ENCODE measurements around the gene CHRNA3.

Gene CHRNA3

DNA sequence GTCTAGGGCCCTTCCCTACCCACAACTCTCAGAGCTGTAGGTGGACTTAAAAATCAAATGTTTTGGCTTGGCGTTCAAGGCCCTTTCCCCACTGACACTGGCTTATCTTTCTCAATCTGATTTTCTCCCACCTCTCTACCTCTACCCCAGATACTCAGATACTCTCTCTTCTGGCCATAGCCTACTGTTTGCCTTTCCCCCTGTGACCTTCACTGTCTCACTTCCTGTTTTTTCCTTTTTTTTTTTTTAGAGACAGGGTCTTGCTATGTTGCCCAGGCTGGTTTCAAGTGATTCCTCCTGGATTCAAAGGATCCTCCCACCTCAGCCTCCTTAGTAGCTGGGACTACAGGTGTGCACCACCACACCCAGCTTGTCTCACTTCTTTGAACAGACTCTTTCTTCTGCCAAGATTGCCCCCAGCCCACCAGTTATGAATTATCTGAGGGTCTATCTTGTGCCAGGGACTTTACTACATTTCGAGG is 15.6 kb upstream of the CHRNA3 start:
- DNase-seq: no peak

GRCh38 chr15:78635346-78635745 is 14.6 kb upstream of the CHRNA3 start:
- no peak for DNase-seq

DNA sequence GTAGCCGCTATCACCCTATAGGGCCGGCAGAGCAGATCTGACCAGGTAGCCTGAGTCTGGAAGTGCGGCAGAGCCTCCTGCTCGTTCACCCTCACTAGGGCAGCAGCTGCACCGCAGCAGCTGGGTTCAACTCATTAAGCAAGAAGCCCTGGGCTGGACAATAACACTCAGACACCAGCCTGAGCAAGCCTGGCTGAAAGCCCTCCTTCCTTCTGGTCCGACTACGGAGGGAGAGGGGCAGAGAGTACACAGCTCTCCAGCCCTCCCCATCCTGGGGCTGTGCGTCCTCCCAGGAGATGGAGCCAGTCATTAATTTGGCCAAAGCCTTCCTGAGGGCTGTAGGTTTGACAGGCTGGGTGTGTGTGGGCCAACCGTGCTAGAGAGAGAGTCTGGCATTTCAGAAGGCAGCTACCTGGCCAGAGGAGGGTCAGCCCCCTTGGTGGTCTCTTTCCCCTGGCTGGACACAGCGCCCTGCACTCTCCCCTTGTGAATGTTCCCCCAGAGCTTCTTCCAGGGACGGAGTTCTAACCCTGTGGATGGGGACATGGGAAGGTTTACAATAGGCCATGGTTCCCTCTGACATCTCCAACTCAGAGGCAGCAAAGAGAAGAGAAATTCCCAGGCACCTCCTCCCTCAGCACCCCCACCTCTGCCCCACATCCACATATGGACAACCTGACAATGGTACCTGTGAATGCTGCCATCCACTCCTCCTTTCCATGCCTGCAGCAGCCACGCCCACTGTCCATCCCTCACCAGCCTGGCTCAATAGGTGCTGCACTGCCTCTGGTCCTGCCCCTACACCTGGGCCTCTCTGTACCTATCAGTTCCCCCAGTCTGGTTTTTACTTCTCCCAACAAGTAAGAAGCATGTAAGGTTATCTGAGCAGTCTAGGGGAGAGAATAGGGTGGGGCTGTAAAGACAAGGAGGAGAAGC is 13.7 kb upstream of the CHRNA3 start:
- no peak for DNase-seq

GRCh38 chr15:78633348-78633747 is 12.6 kb upstream of the CHRNA3 start:
- no peak for DNase-seq

DNA sequence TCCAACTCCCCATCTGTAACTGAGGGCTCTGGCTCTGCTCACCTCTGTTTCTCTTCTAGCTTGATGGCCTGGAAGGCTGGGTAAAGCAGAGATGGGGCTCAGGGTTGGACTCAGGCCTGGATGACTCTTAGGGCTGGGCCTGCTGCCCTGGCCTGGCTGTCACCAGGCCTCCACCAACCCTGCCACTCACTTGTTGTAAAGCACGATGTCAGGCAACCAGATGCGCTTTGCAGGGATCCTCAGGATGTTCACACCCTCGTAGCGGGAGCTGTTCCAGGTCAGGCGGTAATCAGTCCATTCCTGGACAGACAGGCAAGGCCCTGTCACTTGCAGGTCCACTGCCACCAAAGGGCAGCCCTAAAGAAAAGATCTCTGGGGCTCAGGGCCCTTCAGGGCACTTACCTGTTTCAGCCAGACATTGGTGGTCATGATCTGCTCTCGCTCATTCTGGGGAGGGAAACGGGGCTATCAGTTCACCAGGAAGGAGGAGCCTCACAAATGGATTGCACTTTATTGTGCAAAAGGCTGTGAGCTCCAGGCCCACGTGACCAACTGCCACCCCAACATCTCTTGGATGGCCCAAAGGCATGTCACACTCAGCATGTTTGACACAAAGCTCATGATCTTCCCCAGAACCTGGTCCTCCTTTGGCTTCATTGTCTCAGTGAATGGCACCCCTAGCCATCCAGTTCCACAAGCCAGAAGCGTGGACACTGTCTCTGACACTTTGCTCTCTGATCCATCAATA is 10.3 kb upstream of the CHRNA3 start:
- no peak for DNase-seq

GRCh38 chr15:78629716-78630065 is 8.9 kb upstream of the CHRNA3 start:
- DNase-seq: no peak

DNA sequence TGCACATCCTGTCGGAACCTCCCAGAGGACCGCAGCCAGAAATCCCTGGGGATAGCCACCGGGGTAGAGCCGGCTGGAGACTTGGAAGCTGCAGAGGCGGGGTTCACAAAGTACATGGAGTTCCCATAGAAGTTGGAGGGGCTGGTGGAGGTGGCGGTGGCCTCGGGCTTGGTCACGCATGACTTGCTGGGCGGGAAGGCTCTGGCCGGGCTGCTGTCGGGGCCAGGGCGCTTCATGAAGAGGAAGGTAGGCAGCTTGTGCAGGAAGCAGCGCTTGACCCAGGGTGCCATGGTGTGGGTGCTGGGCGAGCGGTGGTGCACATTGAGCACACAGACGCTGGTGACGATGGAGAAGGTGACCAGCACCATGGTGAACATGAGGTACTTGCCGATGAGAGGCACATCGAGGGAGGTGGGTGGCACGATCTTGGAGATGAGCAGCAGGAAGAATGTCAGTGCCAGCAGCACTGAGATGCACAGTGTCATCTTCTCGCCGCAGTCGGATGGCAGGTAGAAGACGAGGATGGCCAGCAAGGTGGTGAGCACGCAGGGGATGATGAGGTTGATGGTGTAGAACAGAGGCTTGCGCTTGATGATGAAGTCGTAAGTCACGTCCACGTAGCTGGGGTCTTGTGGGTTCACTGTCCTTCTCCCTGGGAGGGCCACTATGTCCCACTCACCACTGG is 8.4 kb upstream of the CHRNA3 start:
- no peak for DNase-seq

- no peak for DNase-seq
Observed at GRCh38 chr15:78628227-78628626, 7.4 kb upstream of the CHRNA3 start.

GRCh38 chr15:78627348-78627747 is 6.6 kb upstream of the CHRNA3 start:
- DNase-seq: no peak

DNA sequence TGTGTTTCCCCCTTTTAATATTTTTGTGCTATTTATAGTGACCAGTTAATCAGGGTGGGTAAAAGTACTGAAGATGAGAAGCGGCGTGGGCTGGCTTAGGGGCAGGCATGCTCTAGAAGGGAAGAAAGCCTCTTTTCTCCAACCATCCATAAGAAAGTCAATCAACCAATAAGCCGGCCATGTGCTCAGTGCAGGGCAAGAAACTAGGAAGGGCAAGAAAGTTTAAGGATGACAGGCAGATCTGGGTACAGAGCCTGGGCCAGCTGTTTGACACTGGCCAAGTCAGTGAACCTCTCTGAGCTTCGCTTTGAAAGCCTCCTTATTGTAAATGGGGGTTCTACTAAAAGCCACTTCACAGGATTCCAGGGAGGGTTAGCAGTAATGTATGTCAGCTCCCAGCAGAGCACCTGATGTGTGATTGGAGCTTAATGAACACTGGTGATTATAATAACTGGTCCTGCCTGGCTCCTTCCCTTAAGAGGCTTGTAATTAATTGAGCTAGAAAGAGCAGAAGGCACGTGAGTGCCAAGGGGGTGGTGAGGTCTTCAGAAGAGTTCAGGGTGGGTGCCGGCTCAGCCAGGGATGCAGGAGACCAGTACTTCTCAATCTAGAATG is 5.7 kb upstream of the CHRNA3 start:
- DNase-seq: no peak

DNA sequence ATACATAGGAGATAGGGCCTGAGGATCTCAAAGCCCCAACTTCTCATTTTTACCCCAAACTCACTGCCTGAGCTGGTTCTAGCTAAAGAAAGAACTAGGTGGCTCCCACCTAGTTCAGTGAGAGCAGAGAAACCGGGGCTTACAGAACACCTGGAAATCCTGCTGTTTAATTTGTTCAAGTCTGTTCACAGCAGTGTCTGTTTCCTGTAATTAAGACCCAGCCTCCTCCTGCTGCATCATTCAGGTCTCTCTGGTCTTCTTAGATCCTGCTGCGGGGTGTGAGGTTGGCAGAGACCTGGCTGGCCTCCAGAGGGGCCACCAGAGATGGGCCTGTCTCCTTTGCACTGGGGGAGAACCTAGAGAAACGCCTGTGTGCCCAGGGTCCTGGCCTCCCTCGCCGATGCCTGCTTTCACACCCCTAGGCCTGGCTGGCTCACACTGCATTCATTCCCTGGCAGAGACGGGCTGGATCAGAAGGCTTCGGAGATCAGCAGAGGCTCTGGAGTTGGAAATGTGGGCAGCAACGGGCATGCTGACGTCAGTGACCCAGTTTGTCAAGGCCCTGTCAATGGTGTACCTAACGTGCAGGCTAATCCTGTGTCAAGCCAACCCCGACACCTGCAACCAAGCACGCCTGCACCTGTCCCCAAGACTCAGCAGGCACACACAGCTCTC is 4.9 kb upstream of the CHRNA3 start:
- no peak for DNase-seq

- DNase-seq: no peak
Observed at GRCh38 chr15:78624651-78625590, 4.1 kb upstream of the CHRNA3 start.

DNA sequence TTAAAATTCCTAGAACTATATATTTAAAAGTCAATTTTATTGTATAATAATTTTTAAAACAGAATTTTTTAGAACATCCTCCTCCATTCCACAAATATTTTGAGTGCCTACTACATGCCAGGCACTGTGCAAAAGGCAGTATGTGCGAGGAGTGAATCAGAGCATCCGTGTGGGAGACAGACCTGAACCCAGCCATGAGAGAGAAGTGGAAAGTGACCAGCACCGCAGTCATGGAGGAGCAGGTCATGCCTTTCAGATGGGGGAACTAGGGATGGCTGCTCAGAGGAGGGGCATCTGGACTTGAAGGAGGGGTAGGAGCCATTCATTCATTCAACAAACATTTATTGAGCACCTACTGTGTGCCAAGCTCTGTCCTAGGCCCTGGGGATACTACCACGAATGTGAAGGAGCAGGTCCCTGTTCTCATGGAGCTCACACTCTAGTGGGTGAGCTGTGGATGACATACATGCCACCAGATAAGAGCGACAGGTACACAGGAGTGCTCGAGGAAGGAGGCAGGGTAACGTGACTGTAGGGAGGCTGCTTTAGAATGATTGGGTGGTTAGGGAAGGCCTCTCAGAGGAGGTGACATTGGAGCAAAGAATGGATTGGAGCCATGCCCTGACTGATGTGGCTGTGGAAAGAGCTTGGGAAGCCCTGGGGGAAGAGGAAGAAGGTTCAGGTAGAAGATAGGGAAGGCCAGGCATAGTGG is 3.1 kb upstream of the CHRNA3 start:
- no peak for DNase-seq

- no peak for DNase-seq
Observed at GRCh38 chr15:78621810-78622402, 1.1 kb upstream of the CHRNA3 start.

DNA sequence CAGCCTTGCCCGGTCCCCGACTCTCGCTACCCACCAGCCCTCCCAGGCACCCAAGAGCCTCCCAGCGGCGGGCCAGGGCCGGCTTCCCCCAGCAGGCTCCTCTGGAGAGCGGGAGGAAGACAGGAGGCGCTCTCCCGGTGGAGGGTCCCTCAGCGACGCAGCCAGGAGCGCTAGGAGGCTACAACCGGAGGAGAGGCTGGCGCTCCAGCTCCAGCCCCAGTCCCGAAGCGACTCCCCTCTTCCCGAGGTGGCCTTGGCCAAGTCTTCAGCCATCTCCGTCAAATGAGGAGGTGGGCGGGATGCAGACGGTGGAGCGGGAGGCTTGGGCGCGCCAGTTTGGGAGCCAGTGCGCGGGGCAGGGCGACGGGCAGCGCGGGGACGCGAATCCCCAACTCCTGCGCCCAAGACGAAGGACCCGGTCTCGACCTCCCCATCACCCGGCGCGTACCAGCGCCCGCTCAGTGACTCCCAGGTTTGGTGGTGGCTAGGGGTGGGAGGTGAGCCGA is 722 bp downstream of the CHRNA3 start:
- DNase-seq: no peak

GRCh38 chr15:78619022-78619950 is 1.5 kb downstream of the CHRNA3 start:
- no peak for DNase-seq

- DNase-seq: peak in 54 of 58 donors; percentile 14 to 97 (median 62)
Observed at GRCh38 chr15:78618490-78618934, 2.3 kb downstream of the CHRNA3 start.
